Chondrocyte (in vitro differentiated cells): ENCODE measurements around the gene AOAH. TPM values are rescaled to one million over a fixed set of nuclear protein-coding genes. Genes with fewer than 3 reads are reported as not detected.

Experiments
- DNase-seq: peaks from one replicate; pipeline ENCODE4 v3.0.0; 2021; ENCODE audit warnings: mixed read lengths, low spot score
- H3K27ac Mint-ChIP-seq: one replicate; pipeline ENCODE4 v1.8.0; 2021; ENCODE audit warnings: mild to moderate bottlenecking, moderate library complexity, mixed read lengths; ENCODE audit not compliant: unreplicated experiment
- H3K27me3 Mint-ChIP-seq: 2 replicates; pipeline ENCODE4 v1.8.0; 2021; ENCODE audit warnings: low read depth, mixed read lengths
- H3K36me3 Mint-ChIP-seq: 2 replicates; pipeline ENCODE4 v1.8.0; 2021; ENCODE audit warnings: low read depth, mixed read lengths
- H3K4me1 Mint-ChIP-seq: 2 replicates; pipeline ENCODE4 v1.8.0; 2021; ENCODE audit warnings: low read depth, mild to moderate bottlenecking, mixed read lengths
- H3K4me3 Mint-ChIP-seq: one replicate; pipeline ENCODE4 v1.8.0; 2021; ENCODE audit warnings: mild to moderate bottlenecking, moderate library complexity, mixed read lengths; ENCODE audit not compliant: unreplicated experiment
- H3K9me3 Mint-ChIP-seq: 2 replicates; pipeline ENCODE4 v1.8.0; 2021; ENCODE audit warnings: low read depth, mixed read lengths
- total RNA-seq: library from RNA; stranded (reverse); gene quantifications from 3 replicates; pipeline ENCODE4 v1.2.1, GENCODE V29; 2021
- TF ChIP-seq, protein P1 (sequence below): fragments of 200-600 bp; sonication (generic); IDR thresholded peaks from 2 replicates; pipeline ENCODE4 v1.5.0; 2021; ENCODE audit warnings: antibody characterized with exemption, mild to moderate bottlenecking, moderate library complexity

AOAH gene
- total RNA-seq, 1 donor from 2014 or later, result not detected

DNA sequence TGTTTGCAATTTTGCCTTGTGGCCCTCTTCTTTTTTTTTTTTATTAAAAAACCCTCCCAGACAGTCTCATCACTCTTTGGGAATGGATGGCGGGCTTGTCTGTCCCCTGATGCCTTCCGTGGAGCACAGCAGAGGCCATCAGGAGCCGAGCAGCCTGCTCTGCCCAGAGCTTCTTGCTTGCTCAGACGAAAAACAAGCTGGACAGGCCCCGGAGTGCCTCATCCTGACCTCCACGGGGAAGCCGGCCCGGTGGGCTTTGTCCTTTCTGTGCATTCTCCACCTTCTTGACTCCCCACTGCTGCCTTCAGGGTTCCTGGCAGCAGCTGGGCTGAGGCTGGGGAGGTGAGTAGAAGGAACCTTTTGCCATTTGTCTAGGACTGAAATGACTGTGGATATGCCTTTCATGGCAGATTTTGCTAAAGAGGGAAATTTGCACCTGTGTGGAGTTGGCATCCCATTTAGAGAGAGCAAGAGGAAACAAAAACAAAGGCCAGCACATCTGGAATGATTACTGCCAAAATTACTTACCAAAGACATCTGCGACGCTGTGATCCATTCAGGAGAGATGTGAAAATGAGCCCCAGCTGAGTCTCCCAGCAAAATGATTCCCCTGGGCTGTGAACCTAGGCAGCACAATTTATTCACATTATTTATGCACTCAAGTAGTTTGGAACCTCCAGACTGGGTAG lies 108.3 kb downstream of the AOAH start:
- DNase-seq, result no peak
- TF ChIP-seq, protein P1, sequence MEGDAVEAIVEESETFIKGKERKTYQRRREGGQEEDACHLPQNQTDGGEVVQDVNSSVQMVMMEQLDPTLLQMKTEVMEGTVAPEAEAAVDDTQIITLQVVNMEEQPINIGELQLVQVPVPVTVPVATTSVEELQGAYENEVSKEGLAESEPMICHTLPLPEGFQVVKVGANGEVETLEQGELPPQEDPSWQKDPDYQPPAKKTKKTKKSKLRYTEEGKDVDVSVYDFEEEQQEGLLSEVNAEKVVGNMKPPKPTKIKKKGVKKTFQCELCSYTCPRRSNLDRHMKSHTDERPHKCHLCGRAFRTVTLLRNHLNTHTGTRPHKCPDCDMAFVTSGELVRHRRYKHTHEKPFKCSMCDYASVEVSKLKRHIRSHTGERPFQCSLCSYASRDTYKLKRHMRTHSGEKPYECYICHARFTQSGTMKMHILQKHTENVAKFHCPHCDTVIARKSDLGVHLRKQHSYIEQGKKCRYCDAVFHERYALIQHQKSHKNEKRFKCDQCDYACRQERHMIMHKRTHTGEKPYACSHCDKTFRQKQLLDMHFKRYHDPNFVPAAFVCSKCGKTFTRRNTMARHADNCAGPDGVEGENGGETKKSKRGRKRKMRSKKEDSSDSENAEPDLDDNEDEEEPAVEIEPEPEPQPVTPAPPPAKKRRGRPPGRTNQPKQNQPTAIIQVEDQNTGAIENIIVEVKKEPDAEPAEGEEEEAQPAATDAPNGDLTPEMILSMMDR, result no peak
- peaks cover 9% of the 10 kb centered on the region for H3K27me3 Mint-ChIP-seq
- no peaks in the 10 kb centered on the region for H3K4me1 Mint-ChIP-seq
- H3K4me3 Mint-ChIP-seq, result no peak overlapping the region
- no peaks in the 10 kb centered on the region for H3K36me3 Mint-ChIP-seq
- H3K27ac Mint-ChIP-seq, result no peak overlapping the region
- no peaks in the 10 kb centered on the region for H3K9me3 Mint-ChIP-seq

DNA sequence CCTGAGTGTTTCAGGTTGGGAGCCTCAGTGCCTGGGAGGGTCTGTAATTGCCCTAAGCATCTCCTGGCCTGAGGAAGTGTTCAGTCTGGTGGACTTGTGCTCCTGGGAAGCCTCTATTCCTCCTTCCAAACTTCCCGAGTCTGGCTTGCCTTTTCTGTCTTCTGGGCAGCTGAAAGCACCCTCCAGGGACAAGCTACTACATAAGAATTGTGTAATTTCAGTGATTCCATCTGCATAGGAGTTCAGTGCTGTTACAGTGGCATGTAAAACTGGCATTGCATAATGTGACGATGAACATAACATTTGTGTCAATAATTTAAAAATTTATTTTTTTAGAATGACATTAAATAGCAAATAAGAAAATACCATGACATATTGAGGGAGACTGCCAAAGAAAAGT lies 109.3 kb downstream of the AOAH start:
- H3K4me1 Mint-ChIP-seq, result no peaks in the 10 kb centered on the region
- TF ChIP-seq, protein P1, result no peak
- no peak overlapping the region for H3K4me3 Mint-ChIP-seq
- no peaks in the 10 kb centered on the region for H3K36me3 Mint-ChIP-seq
- no peak for DNase-seq
- H3K27ac Mint-ChIP-seq, result no peak overlapping the region
- H3K27me3 Mint-ChIP-seq, result peaks cover 9% of the 10 kb centered on the region
- H3K9me3 Mint-ChIP-seq, result no peaks in the 10 kb centered on the region

DNA sequence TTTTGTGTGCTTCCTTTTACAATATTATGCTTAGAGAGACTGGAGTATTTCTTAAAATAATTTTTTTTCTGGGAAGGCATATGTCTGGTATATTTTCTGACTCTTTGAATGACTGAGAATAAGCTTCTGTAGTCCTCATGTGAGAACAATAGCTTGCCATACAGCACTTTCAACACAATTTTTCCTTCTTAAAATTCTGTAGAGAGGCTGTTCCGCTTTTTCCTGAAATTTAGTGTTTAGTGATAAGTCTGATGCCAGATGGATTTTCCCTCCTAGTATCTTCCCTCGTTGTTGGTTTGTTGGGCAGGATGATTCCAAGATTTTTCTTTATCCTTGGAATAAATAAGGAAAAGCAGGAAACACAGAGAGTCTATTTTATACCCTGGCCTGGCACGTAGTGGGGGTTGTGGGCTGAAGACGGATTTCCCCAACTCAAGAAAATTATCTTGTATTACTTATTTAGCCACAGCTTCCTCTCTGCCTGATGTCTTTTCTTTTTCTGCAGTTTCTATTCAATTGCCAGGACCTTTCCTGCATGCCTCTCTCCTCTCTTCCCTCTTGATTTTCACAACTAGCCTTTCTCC lies 111.2 kb downstream of the AOAH start:
- Mint-ChIP-seq H3K4me1 (no peaks in the 10 kb centered on the region), H3K4me3 (no peak overlapping the region), H3K27ac (no peak overlapping the region), H3K27me3 (peaks cover 15% of the 10 kb centered on the region), H3K9me3 (no peaks in the 10 kb centered on the region), H3K36me3 (no peaks in the 10 kb centered on the region)
- no peak for DNase-seq
- TF ChIP-seq, protein P1, result no peak

DNA sequence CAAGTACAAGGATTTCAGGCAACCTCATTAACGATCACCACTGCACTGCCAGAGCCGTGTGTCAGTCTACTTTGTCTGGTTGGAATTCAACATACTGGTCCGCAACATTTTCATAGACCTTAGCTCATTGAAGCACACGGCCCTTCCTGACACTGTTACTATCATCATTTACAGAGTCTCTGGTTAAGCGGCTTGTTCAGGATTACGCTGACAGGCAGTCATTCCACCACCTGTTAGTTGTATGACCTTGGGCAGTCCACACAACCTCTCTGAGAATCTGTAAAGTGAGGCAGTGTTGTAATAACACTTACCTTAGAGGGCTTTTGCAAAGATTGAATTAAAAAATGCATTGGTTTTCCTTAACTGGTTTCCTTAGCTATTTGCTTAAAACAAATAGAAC lies 112.6 kb downstream of the AOAH start:
- no peak for DNase-seq
- TF ChIP-seq, protein P1, result no peak
- no peaks in the 10 kb centered on the region for H3K36me3 Mint-ChIP-seq
- no peak overlapping the region for H3K27ac Mint-ChIP-seq
- no peak overlapping the region for H3K4me3 Mint-ChIP-seq
- no peaks in the 10 kb centered on the region for H3K4me1 Mint-ChIP-seq
- no peaks in the 10 kb centered on the region for H3K9me3 Mint-ChIP-seq
- peaks cover 17% of the 10 kb centered on the region for H3K27me3 Mint-ChIP-seq

DNA sequence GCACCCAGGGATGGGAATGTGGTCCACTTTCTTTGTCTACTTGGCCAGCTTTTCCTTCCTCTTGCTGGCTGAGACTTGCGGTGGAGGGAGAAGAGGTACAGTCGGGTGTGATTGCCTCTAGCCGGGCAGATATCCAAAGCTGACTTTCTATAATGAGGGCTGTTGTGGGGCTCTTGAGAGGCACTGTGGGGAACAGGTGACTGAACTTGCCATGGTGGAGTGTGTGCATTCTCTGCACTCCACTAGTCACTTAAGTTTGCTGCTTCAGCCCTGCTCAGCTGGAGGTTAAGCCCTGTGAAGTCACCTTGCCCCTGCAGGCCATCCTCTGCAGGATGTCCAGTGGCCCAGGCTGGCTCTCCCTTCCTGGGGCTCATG lies 116.6 kb downstream of the AOAH start:
- Mint-ChIP-seq H3K27me3 (peaks cover 12% of the 10 kb centered on the region), H3K9me3 (no peaks in the 10 kb centered on the region), H3K36me3 (no peaks in the 10 kb centered on the region), H3K4me1 (peaks cover 6% of the 10 kb centered on the region), H3K27ac (no peak overlapping the region), H3K4me3 (no peak overlapping the region)
- no peak for DNase-seq
- TF ChIP-seq, protein P1, result no peak
